Loucy (cell line): ENCODE results near the gene PROZ.

Experiments
- H2AFZ ChIP-seq: fragments of 200-600 bp; sonication (generic); 2 replicates; pipeline ENCODE4 v1.6.0; 2016; ENCODE audit warnings: antibody characterized with exemption, mild to moderate bottlenecking, low read length, moderate library complexity
- H3F3A ChIP-seq: fragments of 200-600 bp; 2 replicates; pipeline ENCODE4 v1.6.0; 2016; ENCODE audit warnings: antibody characterized with exemption, low read depth, mild to moderate bottlenecking
- H3K27me3 ChIP-seq: fragments of 200-600 bp; sonication (generic); 2 replicates; pipeline ENCODE4 v1.6.1; 2014; ENCODE audit warnings: low read length, mild to moderate bottlenecking; ENCODE audit not compliant: insufficient read depth, poor library complexity, severe bottlenecking
- H3K36me3 ChIP-seq: fragments of 200-600 bp; sonication (generic); 2 replicates; pipeline ENCODE4 v1.6.1; 2016; ENCODE audit warnings: low read length; ENCODE audit not compliant: insufficient read depth
- H3K4me1 ChIP-seq: fragments of 200-600 bp; sonication (generic); 2 replicates; pipeline ENCODE4 v1.5.1; 2014; ENCODE audit warnings: low read length, mild to moderate bottlenecking; ENCODE audit not compliant: insufficient read depth, poor library complexity, severe bottlenecking
- H3K4me2 ChIP-seq: fragments of 200-600 bp; sonication (generic); 2 replicates; pipeline ENCODE4 v1.6.0; 2014; ENCODE audit warnings: antibody characterized with exemption, low read length, low read depth, mild to moderate bottlenecking; ENCODE audit not compliant: poor library complexity, severe bottlenecking
- H3K4me3 ChIP-seq: fragments of 200-600 bp; sonication (generic); 2 replicates; pipeline ENCODE4 v1.5.1; 2014; ENCODE audit warnings: low read length, mild to moderate bottlenecking, mixed read lengths; ENCODE audit not compliant: poor library complexity, severe bottlenecking
- H3K79me2 ChIP-seq: fragments of 200-600 bp; sonication (generic); 2 replicates; pipeline ENCODE4 v1.6.1; 2014; ENCODE audit warnings: low read length; ENCODE audit not compliant: insufficient read depth
- H3K9ac ChIP-seq: fragments of 200-600 bp; sonication (generic); 2 replicates; pipeline ENCODE4 v1.6.0; 2014; ENCODE audit warnings: mild to moderate bottlenecking, low read depth, low read length, moderate library complexity; ENCODE audit not compliant: poor library complexity, severe bottlenecking
- H3K9me2 ChIP-seq: fragments of 200-600 bp; sonication (generic); replicated peaks from 2 replicates; pipeline ENCODE4 v1.6.1; 2016; ENCODE audit warnings: low read depth, low read length, mixed read lengths
- H3K9me3 ChIP-seq: fragments of 200-600 bp; sonication (generic); 2 replicates; pipeline ENCODE4 v1.6.1; 2014; ENCODE audit warnings: mild to moderate bottlenecking, antibody characterized with exemption, low read length, low read depth; ENCODE audit not compliant: insufficient read depth
- H4K20me1 ChIP-seq: fragments of 200-600 bp; sonication (generic); 2 replicates; pipeline ENCODE4 v1.6.0; 2014; ENCODE audit warnings: antibody characterized with exemption, low read length, mild to moderate bottlenecking; ENCODE audit not compliant: insufficient read depth, poor library complexity, severe bottlenecking
- CTCF ChIP-seq: fragments of 200-600 bp; sonication (generic); conservative IDR thresholded peaks from 2 replicates; pipeline ENCODE4 v1.5.1; 2014; ENCODE audit warnings: mild to moderate bottlenecking, antibody characterized with exemption, low read length
- EZH2phosphoT487 ChIP-seq: fragments of 200-600 bp; IDR thresholded peaks from 2 replicates; pipeline ENCODE4 v1.6.1; 2018; ENCODE audit warnings: antibody characterized with exemption, mild to moderate bottlenecking, moderate library complexity, borderline replicate concordance

PROZ gene

GRCh38 chr13:113116206-113116800 lies 42.1 kb upstream of the PROZ start:
- no peak overlapping the region for H3K9ac ChIP-seq
- no peaks in the 10 kb centered on the region for H3K36me3 ChIP-seq
- peaks cover 4% of the 10 kb centered on the region for H3K4me1 ChIP-seq
- no peak overlapping the region for H3K4me3 ChIP-seq
- H3F3A ChIP-seq = no peaks in the 10 kb centered on the region
- no peak overlapping the region for H3K4me2 ChIP-seq
- H3K79me2 ChIP-seq = no peaks in the 10 kb centered on the region
- no peaks in the 10 kb centered on the region for H3K27me3 ChIP-seq
- H3K9me3 ChIP-seq = no peaks in the 10 kb centered on the region
- H2AFZ ChIP-seq = no peak overlapping the region
- no peaks in the 10 kb centered on the region for H4K20me1 ChIP-seq
- TF ChIP-seq CTCF (no peak), EZH2phosphoT487 (no peak)
- no peaks in the 10 kb centered on the region for H3K9me2 ChIP-seq

GRCh38 chr13:113116871-113117271 lies 41.6 kb upstream of the PROZ start:
- H3F3A ChIP-seq = no peaks in the 10 kb centered on the region
- no peaks in the 10 kb centered on the region for H3K36me3 ChIP-seq
- H3K9ac ChIP-seq = no peak overlapping the region
- H3K9me2 ChIP-seq = no peaks in the 10 kb centered on the region
- TF ChIP-seq EZH2phosphoT487 (no peak), CTCF (no peak)
- no peak overlapping the region for H3K4me2 ChIP-seq
- peaks cover 4% of the 10 kb centered on the region for H3K4me1 ChIP-seq
- H4K20me1 ChIP-seq = no peaks in the 10 kb centered on the region
- H3K9me3 ChIP-seq = no peaks in the 10 kb centered on the region
- no peak overlapping the region for H3K4me3 ChIP-seq
- no peaks in the 10 kb centered on the region for H3K79me2 ChIP-seq
- no peak overlapping the region for H2AFZ ChIP-seq
- no peaks in the 10 kb centered on the region for H3K27me3 ChIP-seq

- no peaks in the 10 kb centered on the region for H3F3A ChIP-seq
- H3K36me3 ChIP-seq = no peaks in the 10 kb centered on the region
- no peaks in the 10 kb centered on the region for H3K79me2 ChIP-seq
- no peaks in the 10 kb centered on the region for H3K9me2 ChIP-seq
- H3K27me3 ChIP-seq = no peaks in the 10 kb centered on the region
- no peak overlapping the region for H3K4me2 ChIP-seq
- H3K4me3 ChIP-seq = no peak overlapping the region
- no peaks in the 10 kb centered on the region for H4K20me1 ChIP-seq
- no peaks in the 10 kb centered on the region for H3K9me3 ChIP-seq
- no peak overlapping the region for H3K9ac ChIP-seq
- peaks cover 4% of the 10 kb centered on the region for H3K4me1 ChIP-seq
- TF ChIP-seq EZH2phosphoT487 = no peak
- TF ChIP-seq CTCF = no peak
- H2AFZ ChIP-seq = no peak overlapping the region
Measured at GRCh38 chr13:113117335-113117872, 41.0 kb upstream of the PROZ start.
